ENCODE data around the gene SH3GLB2.

- no peak for TF ChIP-seq CTCF (IDR thresholded peaks at IDR 0.05; ENCODE audit: low read depth, low read length, missing input control)
- TF ChIP-seq RAD21 (IDR thresholded peaks at IDR 0.05) = no peak
- no peak for TF ChIP-seq YY1 (IDR thresholded peaks at IDR 0.05)
- TF ChIP-seq MAX (IDR thresholded peaks at IDR 0.05) = no peak
- no peak for TF ChIP-seq ATF3 (IDR thresholded peaks at IDR 0.05)
- TF ChIP-seq GABPA (IDR thresholded peaks at IDR 0.05 in 1 of 2, conservative IDR thresholded peaks at IDR 0.05 in 1 of 2) = no peak
- no peak for TF ChIP-seq REST (IDR thresholded peaks at IDR 0.05)
- TF ChIP-seq ZBTB33 (IDR thresholded peaks at IDR 0.05) = no peak
- no peak for TF ChIP-seq JUND (IDR thresholded peaks at IDR 0.05)
These were observed 13.9 kb upstream of the SH3GLB2 start for GRCh38 chr9:129042016-129042415.

Data from liver (tissue), 3 donors.